Ramos (cell line): ENCODE results near the gene SPINK7.

Experiments
- in situ Hi-C: fragments of 300-500 bp; cut with MboI; formaldehyde crosslinking; loops from one replicate; pipeline ENCODE4 v1.14.3; 2022; ENCODE audit warnings: low sequenced_read_pairs; ENCODE audit not compliant: unreplicated experiment

SPINK7 gene

DNA sequence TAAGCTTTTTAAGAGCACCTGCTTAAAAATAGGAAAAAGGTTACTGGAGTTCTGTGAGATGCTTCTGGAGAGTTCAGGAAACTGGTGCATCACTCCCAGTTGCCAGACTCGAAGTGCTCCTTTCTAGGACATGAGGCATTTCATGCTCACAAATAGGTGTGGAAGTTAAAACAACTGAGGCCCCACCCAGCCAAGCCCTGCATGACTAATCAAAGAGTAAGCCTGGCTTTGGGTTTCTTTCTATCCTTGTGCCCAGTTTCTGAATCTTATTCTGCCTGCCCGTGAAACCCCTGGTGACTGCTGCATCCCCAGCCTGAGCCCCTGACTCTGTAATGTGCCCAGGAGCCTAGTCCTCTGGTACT lies 30.8 kb downstream of the SPINK7 start:
- in situ Hi-C loops, result no loop called here

DNA sequence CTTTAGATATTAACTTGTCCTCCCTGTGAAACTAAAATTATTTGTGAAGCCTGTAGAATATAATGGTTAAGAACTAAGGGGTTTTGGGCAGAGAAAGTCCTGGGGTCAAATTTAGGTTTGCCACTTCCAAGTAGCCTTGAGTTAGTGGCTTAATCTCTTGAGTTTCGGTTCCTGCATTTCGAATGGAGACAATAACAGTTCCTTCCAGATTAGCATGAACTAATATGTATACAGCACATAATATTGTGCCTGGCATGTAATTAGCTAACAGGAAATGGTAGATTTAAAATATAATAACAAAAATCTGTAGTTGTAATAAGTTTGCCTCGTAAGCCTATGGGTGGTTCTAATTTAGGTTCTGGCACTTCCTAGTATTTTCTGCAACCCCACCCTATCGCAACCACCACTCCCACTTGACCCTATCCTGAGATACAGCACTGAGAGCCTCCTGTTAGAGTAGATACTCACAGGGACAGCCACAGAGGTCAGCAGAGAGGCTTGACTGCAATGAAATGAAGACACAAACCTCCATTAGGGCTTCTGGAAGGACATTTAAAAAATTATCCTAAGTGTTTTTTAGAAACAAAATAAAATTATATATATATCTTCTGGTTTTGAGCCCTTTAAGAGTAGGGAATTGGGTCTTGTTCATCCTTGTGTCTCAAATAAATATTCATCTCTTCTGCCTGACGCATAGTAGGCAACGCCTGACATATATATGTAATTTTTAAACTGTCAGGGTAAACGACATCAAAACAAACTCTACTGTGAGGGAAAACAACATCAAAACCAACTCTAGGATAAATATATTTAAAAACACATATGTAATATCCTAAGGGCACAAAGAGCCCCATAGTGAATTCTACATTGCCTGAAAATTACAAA lies 31.6 kb downstream of the SPINK7 start:
- in situ Hi-C loops, result no loop called here

DNA sequence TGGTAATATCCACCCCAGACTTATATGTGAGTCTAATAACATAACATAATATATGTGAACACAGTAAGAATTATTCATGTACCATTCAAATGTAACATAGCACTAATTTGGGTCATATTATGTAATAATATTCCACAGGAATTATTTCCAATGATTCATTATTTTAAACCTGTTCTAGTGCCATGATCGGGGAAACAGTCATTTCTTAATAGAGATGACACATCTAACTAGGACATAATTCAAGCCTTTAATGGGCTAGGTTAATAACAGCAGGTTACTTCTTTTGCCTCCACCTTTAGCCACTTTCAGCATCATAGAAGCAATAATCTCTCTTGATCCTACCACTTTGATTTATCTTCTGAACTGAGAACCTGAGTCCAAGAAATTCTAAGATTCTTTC lies 35.5 kb downstream of the SPINK7 start:
- in situ Hi-C loops, result no loop called here

DNA sequence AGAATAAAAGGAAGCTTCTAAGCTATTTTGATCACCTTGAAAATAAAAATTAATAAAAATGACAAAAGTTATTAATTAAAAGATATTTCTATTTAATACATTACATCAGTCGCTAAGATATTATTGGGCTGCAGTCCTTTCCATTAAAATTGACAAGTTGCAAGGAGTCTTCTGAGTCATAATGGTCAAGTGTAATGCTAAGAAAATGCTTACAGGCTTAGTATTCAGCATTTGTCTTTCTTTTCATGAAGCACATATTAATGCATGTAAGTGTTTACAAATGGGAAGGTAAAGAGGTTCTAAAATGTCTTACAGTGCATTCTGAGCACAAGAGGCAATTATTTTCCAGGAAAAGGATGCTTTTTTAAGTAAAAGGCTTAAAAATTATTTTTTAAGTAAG lies 40.5 kb downstream of the SPINK7 start:
- in situ Hi-C loops, result no loop called here

DNA sequence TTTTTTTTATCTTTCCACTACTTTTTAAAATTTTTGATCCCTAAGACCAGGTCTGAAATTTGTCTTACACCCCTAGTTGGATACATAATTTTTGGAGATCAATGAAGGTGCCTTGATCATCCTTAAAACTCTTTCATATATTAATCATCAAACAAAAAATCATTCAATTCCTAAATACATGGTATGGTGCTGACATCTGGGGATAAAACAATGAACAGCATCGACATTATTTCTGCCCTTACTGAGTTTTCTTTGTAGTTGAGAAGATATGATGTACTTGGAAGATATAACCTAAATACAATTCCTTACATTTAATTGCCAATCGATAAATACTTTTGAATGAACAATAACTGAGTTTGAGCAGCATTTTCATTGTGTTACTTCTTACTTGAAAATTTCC lies 41.4 kb downstream of the SPINK7 start:
- in situ Hi-C loops, result no loop called here

DNA sequence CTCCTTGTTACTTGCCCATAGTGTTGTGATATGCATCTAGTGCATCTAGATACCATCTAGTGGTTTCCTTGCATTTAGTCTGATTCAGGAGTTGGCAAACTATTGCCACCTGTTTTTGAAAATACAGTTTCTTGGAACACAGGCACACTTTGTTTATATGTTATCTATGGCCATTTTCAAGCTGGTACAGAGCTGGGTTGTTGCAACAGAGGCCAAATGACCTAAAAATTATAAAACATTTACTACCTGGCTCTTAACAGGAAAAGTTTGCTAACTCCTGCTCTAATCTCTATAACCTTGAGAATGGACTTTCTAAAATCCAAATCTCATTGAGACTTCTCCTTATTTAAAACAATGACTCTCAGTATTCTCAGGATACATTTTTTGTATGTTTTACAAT lies 52.1 kb downstream of the SPINK7 start:
- in situ Hi-C loops, result no loop called here
